ENCODE data around the gene PPP6C.
"Not testable (repeated sequence)": the region's sequence is repeated elsewhere in the genome, so short reads cannot be mapped to it uniquely, and the experiment has no call there.

PPP6C gene

GRCh38 chr9:125204477-125204876 lies 14.9 kb upstream of the PPP6C start:
- no peak for FAIRE-seq
- TF ChIP-seq TAF1 (IDR thresholded peaks at IDR 0.05; ENCODE audit: borderline replicate concordance, low read depth, low read length) = no peak
- TF ChIP-seq POLR2A (IDR thresholded peaks at IDR 0.05; ENCODE audit: low read depth, low read length) = no peak
- no peak for TF ChIP-seq POLR2AphosphoS5 (IDR thresholded peaks at IDR 0.05; ENCODE audit: low read depth, low read length)
- no peak for DNase-seq (ENCODE audit: insufficient read length)

- TF ChIP-seq POLR2A (IDR thresholded peaks at IDR 0.05; ENCODE audit: low read depth, low read length) (no peak), POLR2AphosphoS5 (IDR thresholded peaks at IDR 0.05; ENCODE audit: low read depth, low read length) (no peak)
- DNase-seq (ENCODE audit: insufficient read length) = no peak
- FAIRE-seq = no peak
Observed at GRCh38 chr9:125202846-125203618, 13.4 kb upstream of the PPP6C start.

- peak; percentile 83 for TF ChIP-seq POLR2A (IDR thresholded peaks at IDR 0.05; ENCODE audit: low read depth, low read length)
- peak; percentile 75 for TF ChIP-seq POLR2AphosphoS5 (IDR thresholded peaks at IDR 0.05; ENCODE audit: low read depth, low read length)
- TF ChIP-seq TAF1 (IDR thresholded peaks at IDR 0.05; ENCODE audit: borderline replicate concordance, low read depth, low read length) = peak; percentile 41; the same call in 1 of the 2 replicates
- peak; percentile 85 for FAIRE-seq
- peak; percentile 96 for DNase-seq (ENCODE audit: insufficient read length)
Observed at GRCh38 chr9:125200216-125201047, 10.8 kb upstream of the PPP6C start, which contains the start of gene RABEPK. TSS of gene RABEPK (plus strand) at chr9:125200542. CDS start at chr9:125203014, 2,472 bp downstream.

- FAIRE-seq; DNase-seq (ENCODE audit: insufficient read length): not testable (repeated sequence)
Observed at GRCh38 chr9:125195591-125195990, 6.0 kb upstream of the PPP6C start.

- FAIRE-seq; DNase-seq (ENCODE audit: insufficient read length): not testable (repeated sequence)
Observed at GRCh38 chr9:125194466-125194865, 4.9 kb upstream of the PPP6C start.

- FAIRE-seq = peak; percentile 42
- no peak for DNase-seq (ENCODE audit: insufficient read length)
- TF ChIP-seq POLR2AphosphoS5 (IDR thresholded peaks at IDR 0.05; ENCODE audit: low read depth, low read length) (no peak), TAF1 (IDR thresholded peaks at IDR 0.05; ENCODE audit: borderline replicate concordance, low read depth, low read length) (no peak), POLR2A (IDR thresholded peaks at IDR 0.05; ENCODE audit: low read depth, low read length) (no peak)
Observed at GRCh38 chr9:125190361-125190801, 778 bp upstream of the PPP6C start.

- FAIRE-seq (no peak), DNase-seq (ENCODE audit: insufficient read length) (peak; percentile 32)
Observed at GRCh38 chr9:125189011-125189360, 617 bp downstream of the PPP6C start.

GRCh38 chr9:125183561-125183960 lies 6.0 kb downstream of the PPP6C start:
- no peak for TF ChIP-seq POLR2AphosphoS5 (IDR thresholded peaks at IDR 0.05; ENCODE audit: low read depth, low read length)
- no peak for TF ChIP-seq POLR2A (IDR thresholded peaks at IDR 0.05; ENCODE audit: low read depth, low read length)
- no peak for TF ChIP-seq TAF1 (IDR thresholded peaks at IDR 0.05; ENCODE audit: borderline replicate concordance, low read depth, low read length)
- DNase-seq (ENCODE audit: insufficient read length) (no peak), FAIRE-seq (no peak)

More at GRCh38 chr9:125189011-125189360, 617 bp downstream of the PPP6C start:
- TF ChIP-seq POLR2AphosphoS5 (IDR thresholded peaks at IDR 0.05; ENCODE audit: low read depth, low read length) (no peak), POLR2A (IDR thresholded peaks at IDR 0.05; ENCODE audit: low read depth, low read length) (no peak), TAF1 (IDR thresholded peaks at IDR 0.05; ENCODE audit: borderline replicate concordance, low read depth, low read length) (no peak)

GRCh38 chr9:125183054-125183453 lies 6.5 kb downstream of the PPP6C start:
- FAIRE-seq = no peak
- no peak for DNase-seq (ENCODE audit: insufficient read length)
- no peak for TF ChIP-seq POLR2AphosphoS5 (IDR thresholded peaks at IDR 0.05; ENCODE audit: low read depth, low read length)
- no peak for TF ChIP-seq POLR2A (IDR thresholded peaks at IDR 0.05; ENCODE audit: low read depth, low read length)
- no peak for TF ChIP-seq TAF1 (IDR thresholded peaks at IDR 0.05; ENCODE audit: borderline replicate concordance, low read depth, low read length)

- DNase-seq (ENCODE audit: insufficient read length); FAIRE-seq: not testable (repeated sequence)
Observed at GRCh38 chr9:125181756-125182155, 7.8 kb downstream of the PPP6C start.

GRCh38 chr9:125180876-125181275 lies 8.7 kb downstream of the PPP6C start:
- DNase-seq (ENCODE audit: insufficient read length) (no peak), FAIRE-seq (no peak)
- TF ChIP-seq POLR2AphosphoS5 (IDR thresholded peaks at IDR 0.05; ENCODE audit: low read depth, low read length) (no peak; the same call in 1 of the 2 replicates), POLR2A (IDR thresholded peaks at IDR 0.05; ENCODE audit: low read depth, low read length) (no peak), TAF1 (IDR thresholded peaks at IDR 0.05; ENCODE audit: borderline replicate concordance, low read depth, low read length) (no peak)

- not testable (repeated sequence) for FAIRE-seq; DNase-seq (ENCODE audit: insufficient read length)
Observed at GRCh38 chr9:125179776-125180175, 9.8 kb downstream of the PPP6C start.
